Panc1 (cell line): ENCODE measurements around the gene DERL2. TPM values are rescaled to one million over a fixed set of nuclear protein-coding genes. Genes with fewer than 3 reads are reported as not detected.

ENCODE experiments used
- ATAC-seq: fragments of 200-7000 bp; cut with Tn5 transposase; 2 replicates; pipeline ENCODE4 v1.9.1; 2020; ENCODE audit warnings: mild to moderate bottlenecking, moderate library complexity
- BruUV-seq: library from RNA; stranded (reverse); fragments of 400-500 nt; replicated peaks from 2 replicates; lab custom pipeline; 2021; lab: Mats Ljungman, UMichigan
- CTCF ChIA-PET: fragments of 300-600 bp; sonication (Branson Sonifier 250); formaldehyde crosslinking; loops from one replicate; lab custom pipeline; 2022; ENCODE audit warnings: antibody characterized with exemption; lab: Charles Lee
- POLR2A ChIA-PET: fragments of 300-600 bp; sonication (Branson Sonifier 250); formaldehyde crosslinking; loops from one replicate; lab custom pipeline; 2022; ENCODE audit warnings: antibody characterized with exemption; lab: Charles Lee
- DNase-seq: peaks from one replicate; pipeline ENCODE4 v3.0.0-alpha.2; 2010; ENCODE audit warnings: low read depth, low spot score
- H3K27ac ChIP-seq: 2 replicates; pipeline ENCODE4 v1.5.1; 2011; ENCODE audit warnings: mild to moderate bottlenecking, low read length, inconsistent platforms
- H3K27me3 ChIP-seq: fragments of 200-500 bp; sonication (Bioruptor generic); 2 replicates; pipeline ENCODE4 v1.6.0; 2014; ENCODE audit warnings: low read length, inconsistent platforms; ENCODE audit not compliant: control insufficient read depth, insufficient read depth
- H3K36me3 ChIP-seq: fragments of 200-500 bp; sonication (Bioruptor generic); 2 replicates; pipeline ENCODE4 v1.5.1; 2014; ENCODE audit warnings: inconsistent platforms, mild to moderate bottlenecking, low read length, moderate library complexity; ENCODE audit not compliant: control insufficient read depth, insufficient read depth
- H3K4me1 ChIP-seq: 2 replicates; pipeline ENCODE4 v1.5.1; 2011; ENCODE audit warnings: inconsistent platforms, mild to moderate bottlenecking, low read length, moderate library complexity; ENCODE audit not compliant: control insufficient read depth, insufficient read depth
- H3K4me3 ChIP-seq, 2 experiments: 2 replicates each; pipeline ENCODE4 v1.5.1; 2011 to 2012; ENCODE audit warnings: low read depth in 2 of 2, low read length in 2 of 2, mild to moderate bottlenecking in 2 of 2, inconsistent platforms in 1 of 2, moderate library complexity in 1 of 2
- H3K9me3 ChIP-seq: fragments of 200-500 bp; sonication (Bioruptor generic); 2 replicates; pipeline ENCODE4 v1.5.1; 2014; ENCODE audit warnings: low read depth, mild to moderate bottlenecking, inconsistent platforms, low read length, moderate library complexity; ENCODE audit not compliant: control insufficient read depth, insufficient read depth
- CTCF ChIP-seq: fragments of 450-650 bp; IDR thresholded peaks from 2 replicates; pipeline ENCODE4 v1.5.1; 2017; ENCODE audit warnings: mild to moderate bottlenecking
- POLR2AphosphoS5 ChIP-seq: IDR thresholded peaks from 2 replicates; pipeline ENCODE4 v1.6.1; 2012; ENCODE audit warnings: mild to moderate bottlenecking, low read depth, low read length, moderate library complexity
- REST ChIP-seq, 2 experiments: IDR thresholded peaks; 2 replicates each; pipeline ENCODE4 v1.6.1; 2011 to 2012; ENCODE audit warnings: low read depth in 2 of 2, control low read depth in 1 of 2, low read length in 1 of 2, mild to moderate bottlenecking in 1 of 2, moderate library complexity in 1 of 2; ENCODE audit not compliant: insufficient read depth in 1 of 2
- SIN3A ChIP-seq: IDR thresholded peaks from 2 replicates; pipeline ENCODE4 v1.6.1; 2012; ENCODE audit warnings: low read depth, mild to moderate bottlenecking, low read length, moderate library complexity, borderline replicate concordance; ENCODE audit not compliant: insufficient read depth
- TCF7L2 ChIP-seq: IDR thresholded peaks from 2 replicates; pipeline ENCODE4 v1.6.1; 2011; ENCODE audit warnings: mild to moderate bottlenecking, low read depth, low read length, inconsistent platforms
- in situ Hi-C: cut with HindIII; loops from 2 replicates; pipeline ENCODE4 v1.10.0; 2016; ENCODE audit warnings: low sequenced_read_pairs, low pct_unique_long_range_greater_than_20kb
- intact Hi-C: fragments of 100-400 bp; cut with micrococcal nuclease; formaldehyde crosslinking; loops from one replicate; pipeline ENCODE4 v1.10.0; 2022; ENCODE audit not compliant: unreplicated experiment
- total RNA-seq: library from RNA; stranded (reverse); gene quantifications from one replicate; pipeline ENCODE4 v1.2.1, GENCODE V29; 2021; ENCODE audit not compliant: unreplicated experiment

Gene DERL2
- total RNA-seq, 1 experiment from 2014 or later = 59.7 TPM

GRCh38 chr17:5473906-5474305 lies 12.1 kb downstream of the DERL2 start:
- ChIA-PET CTCF (no interaction called here), POLR2A (no interaction called here)
- BruUV-seq = no TSS peak
- H3K36me3 ChIP-seq = peaks cover 29% of the 10 kb centered on the region
- H3K27ac ChIP-seq = no peak overlapping the region
- in situ Hi-C loops (no loop called here), intact Hi-C loops (no loop called here)
- no peaks in the 10 kb centered on the region for H3K9me3 ChIP-seq
- peaks cover 4% of the 10 kb centered on the region for H3K4me1 ChIP-seq
- no peak overlapping the region for H3K4me3 ChIP-seq
- no peaks in the 10 kb centered on the region for H3K27me3 ChIP-seq
- TF ChIP-seq SIN3A (no peak), CTCF (no peak), POLR2AphosphoS5 (no peak), TCF7L2 (no peak), REST (IDR thresholded peaks at IDR 0.05; ENCODE audit: insufficient read depth in 1 of 2, low read depth in 2 of 2, low read length in 1 of 2) (no peak)
- ATAC-seq (no peak), DNase-seq (no peak)

- Histone ChIP-seq H3K4me1 (peaks cover 4% of the 10 kb centered on the region), H3K27ac (no peak overlapping the region), H3K4me3 (no peak overlapping the region), H3K27me3 (no peaks in the 10 kb centered on the region), H3K36me3 (peaks cover 24% of the 10 kb centered on the region), H3K9me3 (no peaks in the 10 kb centered on the region)
- in situ Hi-C loops = no loop called here
- no peak for TF ChIP-seq CTCF
- TF ChIP-seq POLR2AphosphoS5 = no peak
- no peak for TF ChIP-seq REST (IDR thresholded peaks at IDR 0.05; ENCODE audit: insufficient read depth in 1 of 2, low read depth in 2 of 2, low read length in 1 of 2)
- no peak for TF ChIP-seq SIN3A
- no peak for TF ChIP-seq TCF7L2
- intact Hi-C loops = no loop called here
- DNase-seq (no peak), ATAC-seq (no peak)
- POLR2A ChIA-PET = no interaction called here
- BruUV-seq = no TSS peak
- CTCF ChIA-PET = no interaction called here
These were observed 13.5 kb downstream of the DERL2 start for GRCh38 chr17:5472511-5472910.
